Endodermal cell (in vitro differentiated cells): ENCODE data around the gene RASAL2. TPM values are rescaled to one million over a fixed set of nuclear protein-coding genes. Genes with fewer than 3 reads are reported as not detected.
A peak's percentile ranks its signal among the peaks of the same experiment; 100 is the strongest.

Experiments used
- DNase-seq: peaks from one replicate; pipeline ENCODE4 v3.0.0-alpha.2; 2017
- H3K27ac ChIP-seq: 2 replicates; pipeline ENCODE4 v1.5.1; 2013; ENCODE audit warnings: mild to moderate bottlenecking, low read depth, low read length, moderate library complexity
- H3K27me3 ChIP-seq: 2 replicates; pipeline ENCODE4 v1.6.1; 2013; ENCODE audit warnings: mild to moderate bottlenecking, low read length, moderate library complexity; ENCODE audit not compliant: insufficient read depth, control insufficient read depth, poor library complexity, severe bottlenecking
- H3K36me3 ChIP-seq: 2 replicates; pipeline ENCODE4 v1.7.0; 2013; ENCODE audit warnings: mild to moderate bottlenecking, low read length, moderate library complexity; ENCODE audit not compliant: control insufficient read depth, insufficient read depth
- H3K4me1 ChIP-seq: one replicate; pipeline ENCODE4 v1.7.0; 2013; ENCODE audit warnings: low read length; ENCODE audit not compliant: control insufficient read depth, insufficient read depth
- H3K4me3 ChIP-seq: 2 replicates; pipeline ENCODE4 v1.5.1; 2013; ENCODE audit warnings: mild to moderate bottlenecking, low read length, moderate library complexity
- H3K9ac ChIP-seq: 2 replicates; pipeline ENCODE4 v1.6.1; 2013; ENCODE audit warnings: mild to moderate bottlenecking, low read length, moderate library complexity; ENCODE audit not compliant: poor library complexity, severe bottlenecking; ENCODE audit errors: extremely low read depth
- H3K9me3 ChIP-seq: 2 replicates; pipeline ENCODE4 v1.6.1; 2013; ENCODE audit warnings: mild to moderate bottlenecking, low read length, moderate library complexity; ENCODE audit not compliant: control insufficient read depth
- H3K27ac Mint-ChIP-seq: 2 replicates; pipeline ENCODE4 v1.8.0; 2020; ENCODE audit warnings: mixed read lengths
- H3K27me3 Mint-ChIP-seq: 2 replicates; pipeline ENCODE4 v1.8.0; 2021; ENCODE audit warnings: mild to moderate bottlenecking, mixed read lengths; ENCODE audit not compliant: insufficient read depth
- H3K36me3 Mint-ChIP-seq: 2 replicates; pipeline ENCODE4 v1.8.0; 2020; ENCODE audit warnings: low read depth, mixed read lengths
- H3K4me1 Mint-ChIP-seq: 2 replicates; pipeline ENCODE4 v1.8.0; 2020; ENCODE audit warnings: mixed read lengths
- H3K4me3 Mint-ChIP-seq: 2 replicates; pipeline ENCODE4 v1.8.0; 2020; ENCODE audit warnings: mild to moderate bottlenecking, moderate library complexity, mixed read lengths
- H3K9me3 Mint-ChIP-seq: 2 replicates; pipeline ENCODE4 v1.8.0; 2020; ENCODE audit warnings: mild to moderate bottlenecking, mixed read lengths
- CTCF ChIP-seq: fragments of 200-600 bp; sonication (generic); conservative IDR thresholded peaks from 2 replicates; pipeline ENCODE4 v1.5.0; 2021; ENCODE audit warnings: antibody characterized with exemption, mild to moderate bottlenecking
- WGBS, 2 experiments: methylation state at CpG; one replicate each; pipeline versions ENCODE4 v1.1.5 to v1.1.7; 2013; ENCODE audit warnings: missing lambda C conversion rate in 2 of 2, mixed read lengths in 1 of 2; ENCODE audit not compliant: insufficient coverage in 1 of 2, insufficient read length in 1 of 2; 5-methylcytosine and 5-hydroxymethylcytosine counted together
- total RNA-seq, 2 donors: library from RNA; stranded (reverse); fragmentation: NEBNext Ultra II Directional in 1 of 2; extraction: Animal tissue kit (Norgen Biotek cat#: 25700) in 1 of 2; gene quantifications; 2 replicates in 1 of 2; 3 replicates in 1 of 2; pipeline ENCODE4 v1.2.1, GENCODE V29; 2021

Gene RASAL2
- total RNA-seq, 2 donors from 2014 or later = 21.8 to 22.1 TPM

- peaks cover 5% of the 10 kb centered on the region for H3K4me1 ChIP-seq
- H3K27me3 ChIP-seq = peaks cover 18% of the 10 kb centered on the region
- Mint-ChIP-seq H3K4me3 (no peak overlapping the region), H3K27me3 (peaks cover 8% of the 10 kb centered on the region), H3K27ac (peak overlapping the region; percentile 76), H3K4me1 (peaks cover 24% of the 10 kb centered on the region), H3K9me3 (no peaks in the 10 kb centered on the region), H3K36me3 (no peaks in the 10 kb centered on the region)
- peak; percentile 67 for DNase-seq
- no peak overlapping the region for H3K4me3 ChIP-seq
- H3K27ac ChIP-seq = peak overlapping the region; percentile 96
- no peaks in the 10 kb centered on the region for H3K36me3 ChIP-seq
- H3K9me3 ChIP-seq = no peaks in the 10 kb centered on the region
- 30% methylated on average over 5 to 9 of the region's 9 CpGs for WGBS, 2 experiments
- H3K9ac ChIP-seq = no peak overlapping the region
- no peak for TF ChIP-seq CTCF
Observed at GRCh38 chr1:178060789-178061556, 32.9 kb upstream of the RASAL2 start.

GRCh38 chr1:178061620-178062019 lies 32.3 kb upstream of the RASAL2 start:
- Histone ChIP-seq H3K9ac (no peak overlapping the region), H3K36me3 (no peaks in the 10 kb centered on the region), H3K4me1 (peaks cover 5% of the 10 kb centered on the region), H3K27ac (peak overlapping the region; percentile 96), H3K27me3 (peaks cover 12% of the 10 kb centered on the region), H3K4me3 (no peak overlapping the region), H3K9me3 (no peaks in the 10 kb centered on the region)
- no peak for DNase-seq
- Mint-ChIP-seq H3K4me3 (no peak overlapping the region), H3K27ac (no peak overlapping the region), H3K36me3 (no peaks in the 10 kb centered on the region), H3K4me1 (peaks cover 25% of the 10 kb centered on the region), H3K9me3 (no peaks in the 10 kb centered on the region), H3K27me3 (peaks cover 4% of the 10 kb centered on the region)
- 67% methylated on average over 1 of the region's 1 CpG; no CpG with 5 or more reads in 1 of the 2 experiments for WGBS, 2 experiments
- no peak for TF ChIP-seq CTCF

GRCh38 chr1:178064191-178064821 lies 29.6 kb upstream of the RASAL2 start:
- DNase-seq = no peak
- H3K9me3 Mint-ChIP-seq = no peaks in the 10 kb centered on the region
- 93 to 95% methylated on average over 6 to 8 of the region's 8 CpGs for WGBS, 2 experiments
- H3K9ac ChIP-seq = no peak overlapping the region
- H3K4me1 Mint-ChIP-seq = peaks cover 30% of the 10 kb centered on the region
- peaks cover 2% of the 10 kb centered on the region for H3K27me3 Mint-ChIP-seq
- H3K4me1 ChIP-seq = no peaks in the 10 kb centered on the region
- H3K9me3 ChIP-seq = no peaks in the 10 kb centered on the region
- H3K4me3 ChIP-seq = no peak overlapping the region
- H3K4me3 Mint-ChIP-seq = no peak overlapping the region
- TF ChIP-seq CTCF = no peak
- H3K27ac ChIP-seq = no peak overlapping the region
- H3K36me3 ChIP-seq = no peaks in the 10 kb centered on the region
- H3K27ac Mint-ChIP-seq = no peak overlapping the region
- H3K27me3 ChIP-seq = peaks cover 8% of the 10 kb centered on the region
- no peaks in the 10 kb centered on the region for H3K36me3 Mint-ChIP-seq
